Neural crest cell (in vitro differentiated cells): ENCODE results near the gene STX3. TPM values are rescaled to one million over a fixed set of nuclear protein-coding genes. Genes with fewer than 3 reads are reported as not detected.
"Not testable (repeated sequence)": the region's sequence is repeated elsewhere in the genome, so short reads cannot be mapped to it uniquely, and the experiment has no call there.

Experiments used
- DNase-seq: peaks from one replicate; pipeline ENCODE4 v3.0.0; 2021; ENCODE audit warnings: low read depth, mixed read lengths, low spot score
- H3K27ac Mint-ChIP-seq: one replicate; pipeline ENCODE4 v1.8.0; 2021; ENCODE audit warnings: mild to moderate bottlenecking, mixed read lengths; ENCODE audit not compliant: unreplicated experiment
- H3K27me3 Mint-ChIP-seq: 2 replicates; pipeline ENCODE4 v1.8.0; 2021; ENCODE audit warnings: low read depth, mild to moderate bottlenecking, mixed read lengths
- H3K36me3 Mint-ChIP-seq: 2 replicates; pipeline ENCODE4 v1.8.0; 2021; ENCODE audit warnings: low read depth, mild to moderate bottlenecking, mixed read lengths
- H3K4me1 Mint-ChIP-seq: 2 replicates; pipeline ENCODE4 v1.8.0; 2021; ENCODE audit warnings: mixed read lengths
- H3K4me3 Mint-ChIP-seq: one replicate; pipeline ENCODE4 v1.8.0; 2021; ENCODE audit warnings: mild to moderate bottlenecking, mixed read lengths
- H3K9me3 Mint-ChIP-seq: 2 replicates; pipeline ENCODE4 v1.8.0; 2021; ENCODE audit warnings: mixed read lengths
- total RNA-seq: library from RNA; stranded (reverse); gene quantifications from 2 replicates; pipeline ENCODE4 v1.2.1, GENCODE V29; 2021
- TF ChIP-seq, protein P1 (sequence below): fragments of 200-600 bp; sonication (generic); conservative IDR thresholded peaks from 2 replicates; pipeline ENCODE4 v1.5.0; 2021; ENCODE audit warnings: antibody characterized with exemption, mild to moderate bottlenecking

Gene STX3
- total RNA-seq, 1 donor from 2014 or later = 6.5 TPM

DNA sequence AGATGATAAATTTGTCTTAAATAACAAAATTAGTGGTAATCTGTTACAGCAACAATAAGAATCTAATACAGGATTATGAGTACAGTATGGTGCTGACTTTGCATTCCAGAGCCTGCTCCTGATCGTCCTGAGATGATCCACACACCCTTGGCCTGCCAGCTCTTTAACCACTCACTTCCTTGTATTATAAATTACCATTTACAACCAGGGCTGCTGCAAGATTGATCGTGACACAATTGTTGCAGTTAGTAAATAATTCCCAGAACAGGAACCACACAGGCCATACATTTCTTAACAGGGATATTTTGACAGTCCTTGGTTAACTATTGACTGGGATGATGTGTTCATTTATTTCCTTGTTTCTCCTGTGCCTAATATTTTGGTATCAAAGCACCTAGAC lies 94.0 kb downstream of the STX3 start:
- H3K36me3 Mint-ChIP-seq = no peaks in the 10 kb centered on the region
- no peak for DNase-seq
- no peaks in the 10 kb centered on the region for H3K27me3 Mint-ChIP-seq
- H3K9me3 Mint-ChIP-seq = peaks cover 2% of the 10 kb centered on the region
- no peak overlapping the region for H3K27ac Mint-ChIP-seq
- TF ChIP-seq, protein P1, sequence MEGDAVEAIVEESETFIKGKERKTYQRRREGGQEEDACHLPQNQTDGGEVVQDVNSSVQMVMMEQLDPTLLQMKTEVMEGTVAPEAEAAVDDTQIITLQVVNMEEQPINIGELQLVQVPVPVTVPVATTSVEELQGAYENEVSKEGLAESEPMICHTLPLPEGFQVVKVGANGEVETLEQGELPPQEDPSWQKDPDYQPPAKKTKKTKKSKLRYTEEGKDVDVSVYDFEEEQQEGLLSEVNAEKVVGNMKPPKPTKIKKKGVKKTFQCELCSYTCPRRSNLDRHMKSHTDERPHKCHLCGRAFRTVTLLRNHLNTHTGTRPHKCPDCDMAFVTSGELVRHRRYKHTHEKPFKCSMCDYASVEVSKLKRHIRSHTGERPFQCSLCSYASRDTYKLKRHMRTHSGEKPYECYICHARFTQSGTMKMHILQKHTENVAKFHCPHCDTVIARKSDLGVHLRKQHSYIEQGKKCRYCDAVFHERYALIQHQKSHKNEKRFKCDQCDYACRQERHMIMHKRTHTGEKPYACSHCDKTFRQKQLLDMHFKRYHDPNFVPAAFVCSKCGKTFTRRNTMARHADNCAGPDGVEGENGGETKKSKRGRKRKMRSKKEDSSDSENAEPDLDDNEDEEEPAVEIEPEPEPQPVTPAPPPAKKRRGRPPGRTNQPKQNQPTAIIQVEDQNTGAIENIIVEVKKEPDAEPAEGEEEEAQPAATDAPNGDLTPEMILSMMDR = no peak
- no peak overlapping the region for H3K4me3 Mint-ChIP-seq
- peaks cover 11% of the 10 kb centered on the region for H3K4me1 Mint-ChIP-seq

DNA sequence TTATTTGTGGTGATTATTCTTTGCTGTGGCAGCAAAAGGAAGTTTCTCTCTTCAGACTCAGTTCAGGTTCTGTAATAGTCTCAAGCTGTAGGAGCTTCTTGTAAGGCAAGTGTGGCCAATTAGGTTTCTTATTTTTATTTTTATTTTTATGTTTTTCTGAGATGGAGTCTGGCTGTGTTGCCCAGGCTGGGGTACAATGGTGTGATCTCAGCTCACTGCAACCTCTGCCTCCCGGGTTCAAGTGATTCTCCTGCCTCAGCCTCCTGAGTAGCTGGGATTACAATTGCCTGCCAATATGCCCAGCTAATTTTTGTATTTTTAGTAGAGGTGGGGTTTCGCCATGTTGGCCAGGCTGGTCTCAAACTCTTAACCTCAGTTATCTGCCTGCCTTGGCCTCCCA lies 94.4 kb downstream of the STX3 start:
- not testable (repeated sequence) for H3K9me3 Mint-ChIP-seq, H3K36me3 Mint-ChIP-seq, H3K27ac Mint-ChIP-seq, DNase-seq, H3K4me3 Mint-ChIP-seq, H3K27me3 Mint-ChIP-seq
- H3K4me1 Mint-ChIP-seq = peaks cover 11% of the 10 kb centered on the region

DNA sequence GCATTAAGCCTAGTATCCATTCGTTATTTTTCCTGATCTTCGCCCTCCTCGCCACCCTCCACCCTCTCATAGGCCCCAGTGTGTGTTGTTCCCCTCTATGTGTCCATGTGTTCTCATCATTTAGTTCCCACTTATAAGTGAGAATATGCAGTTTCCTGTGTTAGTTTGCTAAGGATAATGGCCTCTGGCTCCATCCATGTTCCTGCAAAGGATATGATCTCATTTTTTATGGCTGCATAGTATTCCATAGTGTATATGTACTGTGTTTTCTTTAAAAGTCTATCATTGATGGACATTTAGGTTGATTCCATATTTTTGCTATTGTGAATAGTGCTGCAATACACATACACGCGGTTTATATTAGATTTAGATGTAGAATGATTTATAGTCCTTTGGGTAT lies 96.2 kb downstream of the STX3 start:
- not testable (repeated sequence) for H3K27me3 Mint-ChIP-seq, H3K36me3 Mint-ChIP-seq, H3K4me1 Mint-ChIP-seq, H3K9me3 Mint-ChIP-seq, H3K27ac Mint-ChIP-seq, H3K4me3 Mint-ChIP-seq, DNase-seq

DNA sequence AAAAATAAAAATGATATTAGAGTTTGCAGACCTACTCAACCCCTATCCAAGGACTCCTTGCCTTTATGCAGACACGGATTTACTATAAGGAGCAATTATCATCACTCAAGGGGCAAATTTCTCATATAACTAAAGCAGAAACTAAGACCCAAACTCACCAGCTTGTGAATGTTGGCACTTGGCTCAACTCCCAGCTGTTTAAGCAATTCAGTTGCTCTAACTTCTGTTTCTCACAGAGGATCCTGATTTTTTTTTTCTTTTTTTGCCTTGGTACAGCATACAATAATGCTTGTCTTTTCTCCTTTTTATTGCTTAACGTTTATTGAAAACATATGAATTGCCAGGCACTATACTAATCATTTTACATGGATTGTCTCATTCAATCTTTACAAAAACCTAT lies 99.7 kb downstream of the STX3 start:
- H3K4me1 Mint-ChIP-seq = no peaks in the 10 kb centered on the region
- no peak for DNase-seq
- no peaks in the 10 kb centered on the region for H3K36me3 Mint-ChIP-seq
- TF ChIP-seq, protein P1 = no peak
- H3K27me3 Mint-ChIP-seq = no peaks in the 10 kb centered on the region
- no peak overlapping the region for H3K27ac Mint-ChIP-seq
- H3K4me3 Mint-ChIP-seq = no peak overlapping the region
- no peaks in the 10 kb centered on the region for H3K9me3 Mint-ChIP-seq

Other genes starting within 250 kb of the STX3 start
- not detected in 2 replicates for gene OR4D9, start 243.8 kb upstream of the STX3 start, total RNA-seq
- gene OSBP, start 139.6 kb upstream of the STX3 start, total RNA-seq = 30.0 and 30.5 TPM in 2 replicates
- 35.4 and 36.6 TPM in 2 replicates for gene PATL1, start 86.3 kb upstream of the STX3 start, total RNA-seq
- gene OR10V1, start 41.5 kb upstream of the STX3 start, total RNA-seq = not detected in 2 replicates
- 44.4 and 45.6 TPM in 2 replicates for gene MRPL16, start 55.4 kb downstream of the STX3 start, total RNA-seq
- not detected in 2 replicates for gene CBLIF, start 90.1 kb downstream of the STX3 start, total RNA-seq
- not detected in 2 replicates for gene TCN1, start 111.1 kb downstream of the STX3 start, total RNA-seq
- gene OOSP3, start 123.4 kb downstream of the STX3 start, total RNA-seq = not detected in 2 replicates
- not detected in 2 replicates for gene OOSP1, start 183.1 kb downstream of the STX3 start, total RNA-seq
- not detected in 2 replicates for gene OOSP4A, start 208.7 kb downstream of the STX3 start, total RNA-seq